ENCODE measurements around the gene RAB44. TPM values are rescaled to one million over a fixed set of nuclear protein-coding genes. Genes with fewer than 3 reads are reported as not detected.

The RAB44 gene
- total and polyA plus RNA-seq, 2 donors (not counting 1 experiment from before 2014, with no cell fraction given) = 0.15 to 0.16 TPM

DNA sequence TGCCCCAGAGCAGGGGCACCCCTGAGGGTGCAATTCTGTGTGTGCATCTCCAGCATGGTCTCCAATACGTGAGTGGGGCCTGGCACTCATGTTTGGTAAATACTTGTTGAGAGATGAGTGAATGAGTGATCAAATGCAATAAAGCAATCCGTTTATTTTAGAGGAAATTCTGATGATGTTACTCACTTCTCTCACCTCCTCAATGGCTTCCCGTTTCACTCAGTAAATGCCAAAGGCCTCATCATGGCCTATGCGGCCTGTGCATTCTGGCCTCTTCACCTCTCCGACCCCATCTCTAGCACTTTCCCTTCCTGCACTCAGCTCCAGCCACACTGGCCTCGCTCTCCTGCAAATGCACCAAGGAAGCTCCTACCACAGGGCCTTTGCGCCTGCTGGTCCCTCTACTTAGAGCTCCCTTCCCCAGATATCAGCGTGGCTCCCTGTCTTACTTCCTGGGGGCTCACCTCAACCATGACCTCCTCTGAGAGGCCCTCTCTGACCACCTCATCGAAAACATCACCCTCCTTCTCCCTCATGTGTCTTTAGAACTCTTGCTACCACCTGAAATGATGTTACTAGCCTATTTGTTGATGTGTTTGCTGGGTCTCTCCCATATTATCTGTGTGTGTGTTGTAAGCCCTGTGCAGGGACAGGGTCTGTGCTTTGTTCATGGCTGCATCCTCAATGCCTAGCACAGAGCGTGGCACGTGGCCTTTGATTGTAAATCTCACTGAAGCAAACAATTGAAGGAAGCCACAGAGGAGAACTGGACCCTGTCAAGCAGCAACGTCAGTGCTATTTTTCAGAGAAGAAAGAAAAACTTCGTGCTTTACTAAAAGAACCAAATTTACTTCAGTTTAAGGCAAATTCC, 42.6 kb downstream of the RAB44 start:
- POLR2A ChIA-PET = interaction anchor here (0.7 kb wide), 1 partner anchor 15 kb away, joined by 3 read pairs; no protein-coding TSS in a partner anchor

More for the DNA sequence above, 42.6 kb downstream of the RAB44 start:
- Histone ChIP-seq H3K4me1 (ENCODE audit: control insufficient read depth in 2 of 2, insufficient read depth in 2 of 2, low read length in 2 of 2) (peaks cover 66 to 86% of the 10 kb centered on the region in 2 donors), H2AFZ (ENCODE audit: insufficient read depth, low read depth, low read length, poor library complexity, severe bottlenecking) (no peak overlapping the region), H3K9ac (ENCODE audit: low read length) (no peak overlapping the region), H3K36me3 (replicated peaks in 1 of 2; ENCODE audit: control extremely low read depth in 1 of 2, control insufficient read depth in 1 of 2, extremely low read depth in 1 of 2, insufficient read depth in 2 of 2, low read length in 1 of 2) (peaks cover 0 to 46% of the 10 kb centered on the region in 2 experiments), H3K4me2 (replicated peaks; ENCODE audit: low read depth, low read length, poor library complexity, severe bottlenecking) (peak overlapping the region; percentile 47), H3K9me3 (ENCODE audit: control extremely low read depth in 1 of 3, control insufficient read depth in 2 of 3, insufficient read depth in 1 of 3, low read length in 2 of 3) (peaks cover 0 to 2% (median 0%) of the 10 kb centered on the region in 3 donors), H3K79me2 (ENCODE audit: control insufficient read depth, insufficient read depth, low read length) (peaks cover 5% of the 10 kb centered on the region), H4K20me1 (ENCODE audit: control insufficient read depth, insufficient read depth, low read length, poor library complexity, severe bottlenecking) (no peaks in the 10 kb centered on the region), H3K4me3 (ENCODE audit: control extremely low read depth in 1 of 5, extremely low read depth in 1 of 5, insufficient read depth in 1 of 5, low read depth in 2 of 5, low read length in 4 of 5) (no peak overlapping the region), H3K27me3 (replicated peaks in 1 of 4; ENCODE audit: control extremely low read depth in 1 of 4, control insufficient read depth in 3 of 4, insufficient read depth in 4 of 4, low read length in 3 of 4) (no peaks in the 10 kb centered on the region), H3K27ac (ENCODE audit: low read length in 2 of 2) (peak overlapping the region; percentile 46 to 53)
- Mint-ChIP-seq H3K9me3 (ENCODE audit: insufficient read depth) (no peaks in the 10 kb centered on the region), H3K4me3 (peak overlapping the region; percentile 62), H3K27me3 (no peaks in the 10 kb centered on the region), H3K4me1 (peaks cover 72% of the 10 kb centered on the region), H3K27ac (peak overlapping the region; percentile 85)
- ATAC-seq (ENCODE audit: low read depth) = peak; percentile 46
- TF ChIP-seq, protein P1, sequence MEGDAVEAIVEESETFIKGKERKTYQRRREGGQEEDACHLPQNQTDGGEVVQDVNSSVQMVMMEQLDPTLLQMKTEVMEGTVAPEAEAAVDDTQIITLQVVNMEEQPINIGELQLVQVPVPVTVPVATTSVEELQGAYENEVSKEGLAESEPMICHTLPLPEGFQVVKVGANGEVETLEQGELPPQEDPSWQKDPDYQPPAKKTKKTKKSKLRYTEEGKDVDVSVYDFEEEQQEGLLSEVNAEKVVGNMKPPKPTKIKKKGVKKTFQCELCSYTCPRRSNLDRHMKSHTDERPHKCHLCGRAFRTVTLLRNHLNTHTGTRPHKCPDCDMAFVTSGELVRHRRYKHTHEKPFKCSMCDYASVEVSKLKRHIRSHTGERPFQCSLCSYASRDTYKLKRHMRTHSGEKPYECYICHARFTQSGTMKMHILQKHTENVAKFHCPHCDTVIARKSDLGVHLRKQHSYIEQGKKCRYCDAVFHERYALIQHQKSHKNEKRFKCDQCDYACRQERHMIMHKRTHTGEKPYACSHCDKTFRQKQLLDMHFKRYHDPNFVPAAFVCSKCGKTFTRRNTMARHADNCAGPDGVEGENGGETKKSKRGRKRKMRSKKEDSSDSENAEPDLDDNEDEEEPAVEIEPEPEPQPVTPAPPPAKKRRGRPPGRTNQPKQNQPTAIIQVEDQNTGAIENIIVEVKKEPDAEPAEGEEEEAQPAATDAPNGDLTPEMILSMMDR (IDR thresholded peaks at IDR 0.05) = no peak
- no peak for TF ChIP-seq EZH2 (IDR thresholded peaks at IDR 0.05; ENCODE audit: borderline replicate concordance, insufficient read depth, low read depth, low read length, poor library complexity, severe bottlenecking)
- CTCF ChIA-PET = interaction anchor here (1.2 kb wide), 1 partner anchor 13 kb away, joined by 3 read pairs; no protein-coding TSS in a partner anchor
- DNase-seq = no peak
- WGBS (ENCODE audit: insufficient coverage) = 65% methylated on average over 9 of the region's 13 CpGs
- intact Hi-C loops (cut with micrococcal nuclease) = loop anchor here (5.0 kb wide), 1 partner anchor 118 kb away; no protein-coding TSS in a partner anchor
